Stimulated activated CD4-positive, alpha-beta T cell treated with anti-CD3 and anti-CD28 coated beads, Interleukin-2, amount 100 ng/mL, for 48 hours (primary cell): ENCODE measurements around the gene AHCYL1.

Experiments
- DNase-seq, 2 donors: peaks; one replicate each; pipeline ENCODE4 v3.0.0-alpha.2; 2020

The AHCYL1 gene

GRCh38 chr1:110064576-110065337 lies 80.2 kb downstream of the AHCYL1 start:
- DNase-seq, result no peak

- DNase-seq, result no peak
These were observed 81.3 kb downstream of the AHCYL1 start for GRCh38 chr1:110065841-110066240.

GRCh38 chr1:110067479-110067892 lies 82.9 kb downstream of the AHCYL1 start:
- no peak for DNase-seq

GRCh38 chr1:110067893-110068645 lies 83.5 kb downstream of the AHCYL1 start:
- DNase-seq, result no peak

- DNase-seq, result peak in 1 of 2 donors; percentile 24
These were observed 84.3 kb downstream of the AHCYL1 start for GRCh38 chr1:110068646-110069403.

- no peak for DNase-seq
These were observed 85.1 kb downstream of the AHCYL1 start for GRCh38 chr1:110069404-110070281.

GRCh38 chr1:110070282-110070669 lies 85.7 kb downstream of the AHCYL1 start:
- DNase-seq, result no peak

- no peak for DNase-seq
These were observed 86.2 kb downstream of the AHCYL1 start, which contains the start of gene ALX3 for GRCh38 chr1:110070671-110071242. Gene ALX3, minus strand, starts transcription at chr1:110070672. Its CDS starts 60 bp downstream, at chr1:110070612.
